Neural cell (in vitro differentiated cells): ENCODE measurements around the gene ATP1B1.

Source experiments
- EZH2 ChIP-seq: fragments of 200-600, 300-800 bp; shearing (Covaris generic), sonication (generic); IDR thresholded peaks from 2 replicates; pipeline ENCODE4 v1.6.1; 2014; ENCODE audit warnings: antibody characterized with exemption, low read length, borderline replicate concordance, mild to moderate bottlenecking; ENCODE audit not compliant: insufficient read depth, poor library complexity, severe bottlenecking
- MXI1 ChIP-seq: fragments of 450-650 bp; conservative IDR thresholded peaks from 2 replicates; pipeline ENCODE4 v1.6.1; 2014; ENCODE audit warnings: antibody characterized with exemption, mild to moderate bottlenecking; ENCODE audit not compliant: poor library complexity, severe bottlenecking
- SMC3 ChIP-seq: fragments of 450-650 bp; conservative IDR thresholded peaks from 2 replicates; pipeline ENCODE4 v1.6.1; 2014; ENCODE audit warnings: antibody characterized with exemption, mild to moderate bottlenecking, moderate library complexity; ENCODE audit not compliant: poor library complexity

DNA sequence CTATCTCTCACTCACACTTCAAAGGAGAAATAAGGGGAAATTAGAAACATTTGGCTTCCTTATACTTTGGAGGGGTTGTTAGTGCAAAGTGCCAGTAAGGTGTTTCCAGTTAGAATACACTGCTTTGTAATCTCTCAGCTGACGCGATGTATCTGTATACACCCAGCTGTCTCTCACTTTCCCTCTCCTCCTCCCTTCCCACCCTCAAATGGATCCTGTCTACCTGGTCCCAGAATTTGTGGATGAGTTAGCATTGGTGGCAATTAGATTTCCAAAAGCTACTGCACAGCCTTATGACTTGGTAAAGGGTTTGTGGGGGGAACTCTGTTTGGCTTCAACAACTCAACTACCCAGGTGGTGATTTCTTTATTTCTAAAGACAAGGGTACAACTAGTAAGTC, 10.5 kb downstream of the ATP1B1 start:
- no peak for TF ChIP-seq EZH2
- TF ChIP-seq SMC3: no peak
- no peak for TF ChIP-seq MXI1
